ENCODE results near the gene HMGCS2. TPM values are rescaled to one million over a fixed set of nuclear protein-coding genes. Genes with fewer than 3 reads are reported as not detected.

HMGCS2 gene
- total and polyA plus RNA-seq, 9 of the 15 experiments (the other 6 are each of a cell fraction or from before 2014, with no cell fraction given) = 0.13 TPM; not detected in 8

DNA sequence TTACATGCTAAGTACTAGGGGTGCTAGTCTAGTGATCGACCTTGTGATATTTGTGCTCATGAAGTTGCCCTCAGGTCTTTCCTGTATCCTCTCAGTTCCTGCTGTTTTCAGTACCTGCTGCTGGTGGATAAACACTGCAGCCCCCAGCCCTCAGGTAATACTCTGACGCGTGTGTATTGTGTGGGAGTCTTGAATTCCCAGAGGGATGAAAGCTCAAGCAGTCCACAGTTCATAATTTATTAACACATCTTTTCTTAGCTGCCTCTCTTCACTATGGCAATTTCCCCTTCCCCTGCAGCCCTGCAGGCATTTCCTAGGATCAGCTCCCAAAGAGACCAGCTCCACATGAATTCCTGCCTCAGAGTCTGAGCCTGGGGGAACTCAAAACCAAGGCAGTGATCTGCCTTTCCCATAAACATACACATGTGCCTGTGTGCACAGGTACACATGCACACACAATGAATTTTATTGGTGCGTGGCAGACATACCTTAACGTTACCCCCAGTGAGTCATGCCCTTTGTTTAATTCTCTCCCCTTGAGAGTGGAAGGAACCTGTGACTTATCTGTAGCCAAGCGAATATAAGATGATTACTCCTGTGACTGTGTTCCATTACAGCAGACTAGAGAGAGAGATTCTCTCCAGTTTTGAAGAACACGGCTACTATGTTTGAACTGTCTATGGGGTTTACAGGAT is 14.1 kb upstream of the HMGCS2 start (continued):
- TF ChIP-seq CBX5 (IDR thresholded peaks at IDR 0.05; ENCODE audit: borderline replicate concordance, low read depth) (no peak), ZNF347 (CRISPR knock-in tag; IDR thresholded peaks at IDR 0.05; ENCODE audit: low read depth) (no peak), FOS (IDR thresholded peaks at IDR 0.05; ENCODE audit: extremely low read depth, insufficient read length) (no peak)
- TF ChIP-seq, protein P1, sequence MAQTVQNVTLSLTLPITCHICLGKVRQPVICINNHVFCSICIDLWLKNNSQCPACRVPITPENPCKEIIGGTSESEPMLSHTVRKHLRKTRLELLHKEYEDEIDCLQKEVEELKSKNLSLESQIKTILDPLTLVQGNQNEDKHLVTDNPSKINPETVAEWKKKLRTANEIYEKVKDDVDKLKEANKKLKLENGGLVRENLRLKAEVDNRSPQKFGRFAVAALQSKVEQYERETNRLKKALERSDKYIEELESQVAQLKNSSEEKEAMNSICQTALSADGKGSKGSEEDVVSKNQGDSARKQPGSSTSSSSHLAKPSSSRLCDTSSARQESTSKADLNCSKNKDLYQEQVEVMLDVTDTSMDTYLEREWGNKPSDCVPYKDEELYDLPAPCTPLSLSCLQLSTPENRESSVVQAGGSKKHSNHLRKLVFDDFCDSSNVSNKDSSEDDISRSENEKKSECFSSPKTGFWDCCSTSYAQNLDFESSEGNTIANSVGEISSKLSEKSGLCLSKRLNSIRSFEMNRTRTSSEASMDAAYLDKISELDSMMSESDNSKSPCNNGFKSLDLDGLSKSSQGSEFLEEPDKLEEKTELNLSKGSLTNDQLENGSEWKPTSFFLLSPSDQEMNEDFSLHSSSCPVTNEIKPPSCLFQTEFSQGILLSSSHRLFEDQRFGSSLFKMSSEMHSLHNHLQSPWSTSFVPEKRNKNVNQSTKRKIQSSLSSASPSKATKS (CRISPR knock-in tag; IDR thresholded peaks at IDR 0.05) = no peak

DNA sequence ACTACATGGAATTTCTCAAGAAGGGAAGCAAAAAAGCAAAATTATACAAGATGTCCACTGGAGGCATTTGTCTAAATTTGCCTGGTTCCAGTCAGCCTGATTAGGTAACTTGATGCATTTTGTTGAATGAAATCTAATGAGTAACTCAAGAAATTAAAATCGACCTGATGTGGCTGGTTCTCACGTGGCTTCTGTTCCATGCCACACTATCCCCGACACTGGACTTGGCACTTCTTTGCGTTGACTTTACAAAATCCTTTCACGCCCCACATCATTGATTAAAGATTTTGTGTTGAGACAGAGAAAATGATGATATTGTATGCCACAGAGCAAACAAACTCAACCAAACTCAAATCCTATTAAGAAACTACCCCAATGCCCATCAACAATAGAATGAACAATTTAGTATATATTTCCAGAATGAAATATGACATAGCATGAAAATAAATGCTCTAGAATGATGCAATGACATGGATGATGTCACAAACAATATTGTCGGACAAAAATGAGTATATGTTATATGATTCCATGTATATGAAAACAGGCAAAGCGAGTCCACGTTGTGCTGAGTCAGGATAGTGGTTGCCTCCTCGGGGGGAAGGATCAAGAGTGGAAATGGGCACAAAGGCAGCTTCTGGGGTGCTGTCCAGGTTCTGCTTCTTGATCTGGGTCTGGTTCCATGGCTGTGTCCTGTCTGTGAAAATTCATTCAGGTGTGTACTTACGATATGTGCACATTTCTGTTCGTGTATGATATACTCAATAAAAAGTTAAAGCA is 12.9 kb upstream of the HMGCS2 start:
- Histone ChIP-seq H3K27me3 (ENCODE audit: control insufficient read depth in 2 of 2, insufficient read depth in 2 of 2, low read length in 2 of 2) (peaks cover 11 to 32% of the 10 kb centered on the region in 2 experiments; a peak in 4 of 5 replicates), H3K9me3 (replicated peaks; ENCODE audit: control insufficient read depth, insufficient read depth, low read depth, low read length) (no peaks in the 10 kb centered on the region), H3K4me1 (replicated peaks in 1 of 2; ENCODE audit: control insufficient read depth in 2 of 2, insufficient read depth in 2 of 2, low read length in 2 of 2) (0 out of 5 replicates have a peak, but pooled peaks cover 0 to 3% of the 10 kb centered on the region in 2 experiments), H3K79me2 (ENCODE audit: control insufficient read depth, insufficient read depth, low read length) (no peaks in the 10 kb centered on the region), H3K27ac (ENCODE audit: extremely low read depth, low read depth, low read length) (no peak overlapping the region), H3K9ac (ENCODE audit: insufficient read depth in 1 of 2, low read depth in 2 of 2, low read length in 2 of 2) (no peak overlapping the region), H3K36me3 (ENCODE audit: control insufficient read depth, insufficient read depth, low read length) (no peaks in the 10 kb centered on the region), H3K4me2 (ENCODE audit: insufficient read depth, low read length) (no peak overlapping the region), H4K20me1 (replicated peaks; ENCODE audit: control insufficient read depth, insufficient read depth, low read length) (no peaks in the 10 kb centered on the region), H3K9me1 (ENCODE audit: control insufficient read depth, insufficient read depth, low read length) (no peaks in the 10 kb centered on the region), H2AFZ (ENCODE audit: low read depth, low read length) (no peak overlapping the region), H3K4me3 (no peak overlapping the region)
- ATAC-seq (no peak), FAIRE-seq (no peak), DNase-seq (ENCODE audit: extremely low read depth in 1 of 4, low spot score in 3 of 4) (no peak)
- ChIA-PET CTCF (ENCODE audit: low intra/inter-chr PET ratio) (no interaction called here), POLR2A (no interaction called here)
- under 1% methylated on average over 11 of the region's 11 CpGs for WGBS (ENCODE audit: insufficient coverage, low coverage, missing lambda C conversion rate)
- TF ChIP-seq CEBPB (tag; IDR thresholded peaks at IDR 0.05) = peak; percentile 48; the same call in 1 of the 2 replicates
- TF ChIP-seq ARID2 (IDR thresholded peaks at IDR 0.05) = no peak
- TF ChIP-seq, protein P2, sequence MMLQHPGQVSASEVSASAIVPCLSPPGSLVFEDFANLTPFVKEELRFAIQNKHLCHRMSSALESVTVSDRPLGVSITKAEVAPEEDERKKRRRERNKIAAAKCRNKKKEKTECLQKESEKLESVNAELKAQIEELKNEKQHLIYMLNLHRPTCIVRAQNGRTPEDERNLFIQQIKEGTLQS (IDR thresholded peaks at IDR 0.05) = peak; percentile 58
- TF ChIP-seq, protein P2 (CRISPR knock-in tag; conservative IDR thresholded peaks at IDR 0.05) = no peak
- TF ChIP-seq ZNF311 (CRISPR knock-in tag; IDR thresholded peaks at IDR 0.05) = no peak
- TF ChIP-seq C11orf30 (IDR thresholded peaks at IDR 0.05; ENCODE audit: low read depth) = peak; percentile 77
- peak; percentile 72 for TF ChIP-seq MAFG (tag; conservative IDR thresholded peaks at IDR 0.05)
- no peak for TF ChIP-seq U2AF2 (optimal IDR thresholded peaks at IDR 0.05; ENCODE audit: low read depth, low read length)
- TF ChIP-seq ZNF316 (IDR thresholded peaks at IDR 0.05) = peak; percentile 73
- TF ChIP-seq CEBPG (CRISPR knock-in tag; IDR thresholded peaks at IDR 0.05) = no peak
- TF ChIP-seq CEBPG (tag; conservative IDR thresholded peaks at IDR 0.05 in 1 of 2, IDR thresholded peaks at IDR 0.05 in 1 of 2) = peak; percentile 68 to 70
- 0 out of 2 replicates have a peak, but pooled peaks have one; percentile 14 for TF ChIP-seq NFE2 (IDR thresholded peaks at IDR 0.05; ENCODE audit: low read depth)
- intact Hi-C loops (cut with micrococcal nuclease) = no loop called here
- in situ Hi-C loops (cut with MboI) = no loop called here
- no TSS peak for BruUV-seq (replicated peaks)

Data from K562 (cell line).